GM18861 (cell line): Measurements from ENCODE around the gene LDLRAP1.

Experiments used
- ATAC-seq: cut with Tn5 transposase; IDR thresholded peaks from one replicate; pipeline ENCODE4 v1.9.1; 2021; ENCODE audit not compliant: unreplicated experiment

Gene LDLRAP1

GRCh38 chr1:25523542-25523941, 19.9 kb upstream of the LDLRAP1 start:
- no peak for ATAC-seq

- ATAC-seq: no peak
Measured at GRCh38 chr1:25524568-25525360, 18.6 kb upstream of the LDLRAP1 start.

- ATAC-seq: no peak
Measured at GRCh38 chr1:25525361-25525688, 18.1 kb upstream of the LDLRAP1 start.

GRCh38 chr1:25526753-25527152, 16.7 kb upstream of the LDLRAP1 start:
- ATAC-seq: no peak

- no peak for ATAC-seq
Measured at GRCh38 chr1:25527226-25527846, 16.1 kb upstream of the LDLRAP1 start.

GRCh38 chr1:25527946-25528595, 15.3 kb upstream of the LDLRAP1 start:
- ATAC-seq: no peak

- ATAC-seq: no peak
Measured at GRCh38 chr1:25528881-25529517, 14.4 kb upstream of the LDLRAP1 start.

- ATAC-seq: no peak
Measured at GRCh38 chr1:25529518-25530185, 13.8 kb upstream of the LDLRAP1 start.

GRCh38 chr1:25530186-25531081, 13.0 kb upstream of the LDLRAP1 start:
- ATAC-seq: no peak

- no peak for ATAC-seq
Measured at GRCh38 chr1:25531082-25531461, 12.3 kb upstream of the LDLRAP1 start.

- no peak for ATAC-seq
Measured at GRCh38 chr1:25532970-25533369, 10.4 kb upstream of the LDLRAP1 start.

GRCh38 chr1:25533775-25534409, 9.5 kb upstream of the LDLRAP1 start:
- ATAC-seq: no peak

GRCh38 chr1:25534410-25534788, 9.0 kb upstream of the LDLRAP1 start:
- ATAC-seq: no peak

- no peak for ATAC-seq
Measured at GRCh38 chr1:25536124-25536523, 7.3 kb upstream of the LDLRAP1 start.

GRCh38 chr1:25537153-25537831, 6.1 kb upstream of the LDLRAP1 start:
- no peak for ATAC-seq

- no peak for ATAC-seq
Measured at GRCh38 chr1:25538191-25538767, 5.1 kb upstream of the LDLRAP1 start.

GRCh38 chr1:25540750-25541342, 2.6 kb upstream of the LDLRAP1 start:
- no peak for ATAC-seq

GRCh38 chr1:25541425-25541824, 2.0 kb upstream of the LDLRAP1 start:
- ATAC-seq: no peak
